Sciatic nerve (tissue), 2 donors: ENCODE measurements around the gene SH3TC2. TPM values are rescaled to one million over a fixed set of nuclear protein-coding genes. Genes with fewer than 3 reads are reported as not detected.

Experiments
- ATAC-seq: fragments of 200-7000 bp; cut with Tn5 transposase; one replicate; pipeline ENCODE4 v1.9.1; 2020; ENCODE audit warnings: mild to moderate bottlenecking, moderate library complexity
- DNase-seq: peaks from one replicate; pipeline ENCODE4 v3.0.0-alpha.2; 2020; ENCODE audit warnings: low spot score
- intact Hi-C: fragments of 100-400 bp; cut with DNase I; formaldehyde crosslinking; loops from one replicate; pipeline ENCODE4 v1.14.2; 2022
- total RNA-seq: library from RNA; stranded (reverse); fragmentation: NEBNext Ultra II Directional; extraction: Animal tissue kit (Norgen Biotek cat#: 25700); gene quantifications from one replicate; pipeline ENCODE4 v1.2.1, GENCODE V29; 2021
- donor health status: DM: no; HTN: no; CAD: no.
- donor health status: DM: no; HTN: no; CAD: no.

The SH3TC2 gene
- total RNA-seq, 1 donor from 2014 or later, result 59.1 TPM

- intact Hi-C loops, result no loop called here
- no peak for DNase-seq
- ATAC-seq, result peak; percentile 59
Measured at GRCh38 chr5:149062371-149063016, 368 bp downstream of the SH3TC2 start.

- intact Hi-C loops, result no loop called here
- no peak for DNase-seq
- ATAC-seq, result no peak
Measured at GRCh38 chr5:149061341-149061740, 1.5 kb downstream of the SH3TC2 start.

GRCh38 chr5:149060325-149060724 is 2.5 kb downstream of the SH3TC2 start:
- DNase-seq, result no peak
- no peak for ATAC-seq
- intact Hi-C loops, result no loop called here

GRCh38 chr5:149056616-149057165 is 6.2 kb downstream of the SH3TC2 start:
- ATAC-seq (no peak), DNase-seq (no peak)
- intact Hi-C loops, result no loop called here

- intact Hi-C loops, result no loop called here
- no peak for ATAC-seq
- DNase-seq, result no peak
Measured at GRCh38 chr5:149054416-149054815, 8.4 kb downstream of the SH3TC2 start.

- ATAC-seq, result peak; percentile 36
- DNase-seq, result no peak
- intact Hi-C loops, result no loop called here
Measured at GRCh38 chr5:149053072-149053695, 9.7 kb downstream of the SH3TC2 start.

GRCh38 chr5:149049371-149049781 is 13.5 kb downstream of the SH3TC2 start:
- DNase-seq (no peak), ATAC-seq (no peak)
- intact Hi-C loops, result no loop called here

- DNase-seq (no peak), ATAC-seq (no peak)
- intact Hi-C loops, result no loop called here
Measured at GRCh38 chr5:149048811-149049210, 14.1 kb downstream of the SH3TC2 start.

- DNase-seq (no peak), ATAC-seq (no peak)
- intact Hi-C loops, result no loop called here
Measured at GRCh38 chr5:149047462-149047861, 15.4 kb downstream of the SH3TC2 start.

GRCh38 chr5:149046196-149046829 is 16.5 kb downstream of the SH3TC2 start:
- intact Hi-C loops, result no loop called here
- DNase-seq (no peak), ATAC-seq (no peak)

- DNase-seq, result no peak
- no peak for ATAC-seq
- intact Hi-C loops, result no loop called here
Measured at GRCh38 chr5:149045089-149045460, 17.8 kb downstream of the SH3TC2 start.

- no peak for ATAC-seq
- intact Hi-C loops, result no loop called here
- no peak for DNase-seq
Measured at GRCh38 chr5:149044453-149045088, 18.3 kb downstream of the SH3TC2 start.

- intact Hi-C loops, result no loop called here
- ATAC-seq (no peak), DNase-seq (no peak)
Measured at GRCh38 chr5:149043641-149044040, 19.2 kb downstream of the SH3TC2 start.

- intact Hi-C loops, result no loop called here
- no peak for ATAC-seq
- DNase-seq, result no peak
Measured at GRCh38 chr5:149042865-149043264, 20.0 kb downstream of the SH3TC2 start.

GRCh38 chr5:149041242-149041641 is 21.6 kb downstream of the SH3TC2 start:
- ATAC-seq (no peak), DNase-seq (no peak)
- intact Hi-C loops, result no loop called here

GRCh38 chr5:149040421-149040820 is 22.4 kb downstream of the SH3TC2 start:
- no peak for DNase-seq
- intact Hi-C loops, result no loop called here
- ATAC-seq, result no peak

GRCh38 chr5:149039506-149039905 is 23.4 kb downstream of the SH3TC2 start:
- DNase-seq (no peak), ATAC-seq (no peak)
- intact Hi-C loops, result loop anchor here (5.0 to 10.0 kb wide), 2 partner anchors 75 to 302 kb away; no protein-coding TSS in a partner anchor

GRCh38 chr5:149038336-149039080 is 24.4 kb downstream of the SH3TC2 start:
- intact Hi-C loops, result loop anchor here (5.0 to 10.0 kb wide), 2 partner anchors 76 to 301 kb away; no protein-coding TSS in a partner anchor
- ATAC-seq (no peak), DNase-seq (no peak)

- intact Hi-C loops, result loop anchor here (5.0 to 10.0 kb wide), 2 partner anchors 77 to 301 kb away; no protein-coding TSS in a partner anchor
- no peak for ATAC-seq
Measured at GRCh38 chr5:149037817-149038216, 25.0 kb downstream of the SH3TC2 start.

More at GRCh38 chr5:149037817-149038216, 25.0 kb downstream of the SH3TC2 start:
- no peak for DNase-seq
